HG03558 (cell line): ENCODE measurements around the gene MAGI1.

Experiments used
- ATAC-seq: cut with Tn5 transposase; IDR thresholded peaks from one replicate; pipeline ENCODE4 v1.9.1; 2021; ENCODE audit warnings: moderate number of reproducible peaks; ENCODE audit not compliant: unreplicated experiment; ENCODE audit errors: extremely low read depth

MAGI1 gene

DNA sequence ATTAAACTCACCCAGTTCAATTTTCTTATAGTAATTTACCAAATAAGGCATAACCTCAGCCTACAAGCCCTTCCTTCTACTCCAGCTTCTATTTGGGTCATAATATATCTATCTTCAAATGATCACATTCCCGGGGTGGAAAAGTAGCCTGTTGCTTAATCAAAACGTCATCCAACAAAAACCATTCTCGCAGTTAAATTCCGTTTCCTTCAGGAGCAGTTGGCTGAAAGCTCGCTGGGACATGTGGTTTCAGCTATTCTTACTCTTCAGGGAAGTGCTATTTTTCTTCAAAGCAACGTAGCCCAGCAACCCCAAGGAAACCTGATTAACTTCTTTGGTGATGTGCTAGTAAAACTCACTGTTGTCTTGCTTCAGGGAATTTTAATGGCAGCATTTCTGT lies 59.6 kb downstream of the MAGI1 start:
- ATAC-seq: no peak

DNA sequence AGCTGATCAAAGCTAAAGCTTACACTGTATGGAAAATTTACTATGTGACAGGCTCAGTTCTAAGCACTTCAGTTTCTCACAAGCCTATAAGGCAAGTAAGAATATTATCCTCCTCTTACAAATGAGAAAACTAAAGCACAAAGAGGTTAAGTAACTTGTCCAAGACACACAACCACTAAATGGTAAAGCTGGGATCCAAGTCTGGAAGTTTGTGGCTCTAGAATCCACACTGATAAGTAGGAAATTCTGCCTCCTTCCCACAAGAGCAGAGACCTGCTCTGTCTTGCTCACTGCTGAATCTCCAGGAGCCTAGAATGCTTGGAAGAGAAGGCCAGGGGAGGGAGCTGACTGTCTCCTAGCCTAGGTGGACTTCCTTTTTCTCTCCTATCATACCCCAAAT lies 60.6 kb downstream of the MAGI1 start:
- no peak for ATAC-seq

DNA sequence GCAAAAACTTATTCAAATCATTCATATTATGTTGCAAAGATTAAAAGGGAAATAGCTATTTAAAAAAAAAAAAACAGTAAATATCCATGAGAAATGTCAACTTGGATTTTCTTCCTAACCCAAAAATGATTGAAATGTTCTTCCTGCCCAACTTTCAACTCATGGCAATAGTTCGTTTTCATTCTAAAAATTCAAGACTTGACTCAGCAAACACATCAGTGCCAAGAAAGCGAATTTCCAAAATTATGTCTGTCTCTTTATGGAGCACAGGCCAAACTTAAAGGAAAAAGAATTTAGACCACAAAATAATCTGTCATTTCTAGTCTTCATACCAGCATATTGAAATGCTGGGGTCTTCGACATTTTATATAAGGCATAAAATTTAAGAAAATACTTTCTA lies 63.7 kb downstream of the MAGI1 start:
- no peak for ATAC-seq

DNA sequence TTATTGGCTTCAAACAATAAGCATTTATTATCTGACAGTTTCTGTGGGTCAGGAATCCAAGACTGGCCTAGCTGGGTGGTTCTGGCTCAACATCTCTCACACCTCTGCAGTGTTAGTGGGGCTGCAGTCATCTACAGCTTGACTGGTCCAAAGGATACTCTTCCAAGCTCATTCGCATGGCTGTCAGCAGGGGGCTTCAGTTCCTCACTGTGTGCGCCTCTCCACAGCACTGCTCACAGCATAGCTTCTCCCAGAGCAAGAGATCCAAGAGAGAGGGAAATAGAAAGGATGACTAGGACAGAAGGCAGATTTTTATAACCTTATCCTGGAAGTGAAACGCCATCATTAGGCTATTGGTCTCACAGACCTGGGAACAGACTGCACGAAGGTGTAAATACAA lies 64.2 kb downstream of the MAGI1 start:
- ATAC-seq: no peak

DNA sequence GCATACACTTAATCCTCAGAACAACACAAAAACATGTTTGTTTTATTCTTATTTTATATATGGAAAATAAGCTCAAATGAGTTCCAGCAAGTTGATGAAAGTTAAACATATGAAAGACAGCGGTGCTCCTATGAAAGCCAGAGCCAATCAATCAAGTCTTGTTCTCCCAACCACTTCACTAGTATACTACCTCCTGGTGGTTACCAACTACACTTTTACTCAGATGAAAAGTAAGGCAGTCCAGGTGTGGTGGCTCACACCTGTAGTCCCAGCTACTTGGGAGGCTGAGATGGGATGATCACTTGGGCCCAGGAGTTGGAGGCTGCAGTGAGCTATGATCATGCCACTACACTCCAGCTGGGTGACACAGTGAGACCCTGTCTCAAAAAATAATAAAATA lies 66.0 kb downstream of the MAGI1 start:
- ATAC-seq: no peak

DNA sequence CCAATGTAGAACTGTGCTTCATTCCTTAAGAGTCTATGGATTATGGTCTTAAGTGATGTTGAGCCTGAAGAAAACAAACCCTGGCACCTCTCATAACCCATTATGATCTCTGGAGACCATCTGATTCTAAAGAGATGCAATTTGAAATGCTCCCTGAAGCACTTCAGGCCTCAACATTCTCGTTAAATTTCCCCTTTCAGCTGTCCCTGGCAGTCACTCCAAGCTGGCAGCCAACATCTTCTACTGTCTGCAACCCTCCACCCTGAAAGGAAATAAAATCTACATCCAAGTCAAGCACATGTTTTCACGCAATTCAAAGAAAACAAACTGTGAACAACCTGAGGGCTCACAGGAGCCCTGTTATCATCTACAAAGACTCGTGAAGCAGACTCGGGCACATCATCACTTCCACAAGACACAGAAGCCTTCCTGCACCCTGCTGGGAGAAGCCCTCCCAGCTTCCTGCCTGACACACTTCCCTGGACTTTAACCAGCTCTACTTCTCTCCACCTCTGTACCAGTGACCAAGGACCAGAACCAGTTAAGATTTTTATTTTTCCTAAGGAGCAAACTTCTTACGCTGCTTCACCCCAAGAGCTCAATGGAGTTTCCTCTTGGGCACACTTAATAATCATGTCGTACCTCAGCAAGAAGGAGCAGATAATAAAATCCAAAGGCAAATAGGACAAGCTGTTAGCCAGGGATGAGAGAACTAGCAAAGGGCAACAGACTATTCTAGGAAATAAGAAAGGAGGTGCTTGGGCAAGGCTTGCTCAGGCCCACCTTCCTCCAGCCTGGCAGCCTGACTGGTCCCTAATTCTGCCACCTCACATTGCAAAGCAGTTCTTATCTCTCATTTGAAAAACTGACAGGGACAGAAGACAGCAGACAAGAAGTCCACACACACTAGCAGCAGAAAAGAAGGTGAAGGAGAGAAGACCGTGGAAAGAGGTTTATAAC lies 67.1 kb downstream of the MAGI1 start:
- ATAC-seq: no peak

DNA sequence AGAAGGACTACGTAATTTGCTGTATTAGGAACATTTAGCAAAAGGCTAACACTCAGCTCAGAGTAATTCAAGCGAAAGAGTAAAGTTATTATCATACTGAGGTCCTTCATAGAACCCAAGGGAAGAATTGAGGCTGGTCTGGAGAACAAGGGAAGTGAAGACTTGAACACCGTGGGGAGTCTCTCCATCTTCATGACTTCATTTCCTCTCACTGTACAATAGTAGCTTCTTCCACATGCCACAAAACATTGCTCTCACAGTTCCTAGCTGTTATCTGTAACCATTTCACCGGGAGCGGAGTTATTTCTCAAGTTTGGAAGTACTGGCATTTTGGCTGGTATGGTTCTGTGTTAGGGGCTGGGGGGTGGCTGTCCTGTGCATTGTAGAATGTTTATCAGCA lies 69.7 kb downstream of the MAGI1 start:
- ATAC-seq: no peak

DNA sequence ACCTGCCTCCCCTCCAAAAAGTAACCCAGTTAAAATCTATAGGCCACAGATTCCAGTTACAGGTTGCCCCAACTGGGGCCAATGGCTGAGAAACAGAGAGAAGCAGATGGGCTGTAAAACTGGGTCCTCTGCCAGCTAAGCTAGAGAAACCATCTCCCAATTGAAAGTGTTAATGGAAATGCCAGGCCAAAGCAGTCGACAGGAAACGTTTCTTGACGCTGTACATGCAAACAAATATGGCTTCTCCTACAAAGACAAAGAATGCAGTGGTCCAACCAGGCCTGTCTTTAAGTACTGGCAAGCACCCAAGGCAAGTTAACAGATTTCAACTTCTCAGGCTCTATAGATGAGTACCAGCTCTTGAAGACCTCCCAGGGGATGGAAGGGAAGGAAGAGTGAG lies 71.3 kb downstream of the MAGI1 start:
- ATAC-seq: no peak

DNA sequence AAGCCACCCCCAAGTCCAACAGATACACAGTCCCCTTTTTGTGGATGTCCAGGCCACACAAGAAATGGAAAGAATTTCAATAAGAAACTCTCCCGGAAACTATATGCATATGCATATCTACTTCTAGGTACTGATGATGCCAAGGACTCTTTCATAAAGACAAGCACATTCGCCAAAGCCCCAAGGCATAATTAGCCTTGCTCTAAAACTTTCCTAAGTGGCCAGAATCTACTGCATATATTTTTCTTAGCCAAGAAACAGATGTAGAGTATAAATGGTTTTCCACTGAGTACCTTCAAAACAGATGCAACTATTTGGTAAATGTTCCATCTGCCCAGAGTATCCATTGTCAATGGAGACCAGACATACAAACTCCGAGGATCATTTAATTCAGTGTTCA lies 73.9 kb downstream of the MAGI1 start:
- no peak for ATAC-seq

DNA sequence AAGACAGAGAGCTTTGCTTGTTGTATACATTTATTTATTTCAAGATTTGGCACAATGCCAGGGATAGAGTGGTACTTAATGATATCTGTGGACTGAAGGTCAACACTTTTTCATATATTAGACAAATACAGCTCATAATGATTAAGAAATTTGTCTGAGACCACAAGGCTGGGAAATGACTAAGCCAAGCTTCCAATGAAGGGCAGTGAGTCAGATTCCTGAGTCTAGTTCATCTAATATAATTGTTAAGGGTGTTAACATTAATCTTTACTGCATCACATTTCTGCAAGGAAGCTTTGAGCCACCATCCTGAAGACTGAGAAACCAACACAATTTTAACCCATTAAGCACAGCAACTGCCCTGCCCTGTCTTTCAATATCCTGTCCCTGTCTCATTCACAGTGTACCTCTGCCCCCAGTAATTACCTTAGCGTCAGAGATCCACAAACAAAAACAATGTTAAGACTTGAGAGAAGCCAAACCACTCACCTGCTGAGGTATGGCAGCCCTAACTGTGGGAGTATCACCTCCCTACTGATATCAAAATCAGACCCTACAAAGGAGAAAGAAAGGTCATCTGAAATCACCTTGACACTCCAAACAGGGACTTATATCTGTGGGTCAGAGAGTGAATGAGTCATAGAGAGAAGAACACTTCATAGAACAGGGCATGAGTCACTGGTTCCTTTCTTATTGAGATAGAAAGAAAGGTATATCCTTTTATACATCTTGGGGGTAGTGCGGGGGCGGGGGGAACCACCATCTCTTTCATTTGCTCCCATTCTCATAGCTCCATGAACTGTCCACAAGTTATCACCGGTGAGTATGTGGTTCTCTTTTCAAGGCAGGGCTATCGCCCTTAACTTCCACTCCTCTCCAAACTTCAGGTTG lies 74.7 kb downstream of the MAGI1 start:
- peak; percentile 91 for ATAC-seq

DNA sequence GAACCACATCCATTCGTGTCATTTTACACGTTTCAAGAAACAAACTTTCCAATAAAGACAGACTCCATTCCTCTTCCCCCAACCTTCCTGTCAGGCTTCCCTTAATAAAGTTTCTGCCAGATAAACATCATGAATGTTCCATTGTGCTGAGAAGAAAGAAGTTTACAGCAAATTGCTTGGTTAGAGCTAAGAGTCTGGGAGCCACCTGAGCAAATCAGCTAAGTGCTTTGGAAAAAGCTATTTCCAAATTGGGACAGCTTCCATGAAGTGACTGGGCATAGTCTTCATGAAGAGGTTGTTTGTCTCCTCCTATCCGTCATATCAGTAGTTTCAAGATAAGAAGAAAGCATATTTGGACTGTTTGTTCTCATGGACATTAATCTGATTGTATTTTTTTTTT lies 77.0 kb downstream of the MAGI1 start:
- no peak for ATAC-seq

DNA sequence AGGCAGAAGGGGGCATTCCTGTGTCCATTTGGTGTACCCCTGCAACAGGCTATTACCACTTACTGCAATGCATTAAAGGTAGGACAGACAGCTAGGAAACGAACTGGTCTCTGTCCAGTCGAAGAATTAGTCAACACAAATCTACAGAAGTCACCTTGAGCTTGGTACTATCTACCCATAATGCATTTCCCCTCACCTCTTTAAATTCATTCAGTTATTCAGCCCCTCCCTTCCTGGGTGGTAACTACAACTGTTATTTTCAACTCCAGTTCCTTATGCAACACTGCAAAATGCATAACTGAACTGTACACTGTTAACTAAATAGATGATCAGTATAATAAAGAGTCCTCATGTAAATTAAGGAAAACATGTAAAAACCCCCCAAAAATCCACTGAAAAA lies 77.6 kb downstream of the MAGI1 start:
- no peak for ATAC-seq

DNA sequence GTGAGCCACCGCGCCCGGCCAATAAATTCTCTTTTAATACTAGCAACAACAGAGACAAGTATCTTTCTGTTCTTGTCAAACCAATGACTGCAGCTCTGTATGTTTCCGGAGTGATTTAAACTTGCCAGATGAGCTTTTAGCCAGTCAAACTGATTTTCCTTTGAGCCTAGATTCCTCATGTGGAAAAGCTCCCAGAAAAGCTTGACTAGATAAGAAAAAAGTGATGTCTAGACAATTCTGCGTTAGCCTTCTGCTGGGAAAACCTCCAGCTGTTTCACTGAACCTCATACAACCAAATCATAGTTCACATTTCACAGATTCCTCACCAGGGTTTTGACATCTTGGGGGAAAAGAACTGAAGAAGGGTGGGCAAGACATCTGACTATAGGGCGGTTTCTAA lies 78.6 kb downstream of the MAGI1 start:
- ATAC-seq: no peak

DNA sequence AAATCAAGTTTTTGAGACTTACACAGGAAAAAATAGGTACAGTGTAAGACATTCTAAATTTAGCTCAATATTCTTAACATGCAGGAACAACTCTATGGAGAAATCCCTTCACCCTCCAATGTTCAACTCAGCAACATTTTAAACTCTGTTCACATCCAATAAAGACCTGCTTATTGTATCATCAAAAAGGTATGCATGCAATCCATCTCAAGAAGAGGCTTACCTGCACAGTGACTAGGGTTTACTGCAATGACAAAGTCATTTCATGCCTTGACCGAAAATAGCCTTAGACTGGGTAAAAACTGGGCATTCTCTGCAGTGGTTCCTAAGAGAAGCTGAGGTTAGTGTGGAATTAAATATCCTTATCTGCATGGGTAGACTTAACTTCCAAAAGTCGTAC lies 80.5 kb downstream of the MAGI1 start:
- ATAC-seq: no peak

DNA sequence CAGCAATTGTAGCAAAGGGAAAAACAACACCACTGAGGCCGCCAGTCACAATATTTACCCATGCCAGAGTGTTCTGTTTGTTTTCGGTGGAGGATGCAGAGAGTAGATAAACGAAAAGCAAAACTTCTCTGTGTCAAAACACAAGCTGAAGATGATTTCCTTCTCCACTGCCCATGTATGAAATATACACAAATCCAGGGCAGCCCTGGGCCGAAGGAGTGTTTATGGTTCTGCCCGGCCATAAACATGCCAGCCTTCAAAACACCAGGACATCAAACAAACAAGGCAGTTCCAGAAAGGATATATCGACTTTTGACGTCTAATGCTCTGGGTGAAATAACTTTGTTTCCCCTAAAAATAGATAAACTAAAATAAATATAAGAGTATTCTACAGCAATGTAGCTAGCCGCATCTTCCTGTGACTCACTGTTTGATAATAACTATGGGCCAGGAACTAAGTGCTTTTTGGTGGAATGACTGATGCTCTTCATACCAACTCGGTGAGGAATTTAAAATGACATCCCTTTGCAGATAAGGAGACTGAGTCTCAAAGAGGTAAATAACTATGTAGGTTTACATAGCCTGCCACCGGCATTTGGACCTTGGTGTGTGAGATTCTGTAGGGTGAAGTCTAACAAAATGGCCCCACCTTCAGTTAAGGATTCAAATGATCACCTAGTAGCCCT lies 82.8 kb downstream of the MAGI1 start:
- ATAC-seq: no peak

DNA sequence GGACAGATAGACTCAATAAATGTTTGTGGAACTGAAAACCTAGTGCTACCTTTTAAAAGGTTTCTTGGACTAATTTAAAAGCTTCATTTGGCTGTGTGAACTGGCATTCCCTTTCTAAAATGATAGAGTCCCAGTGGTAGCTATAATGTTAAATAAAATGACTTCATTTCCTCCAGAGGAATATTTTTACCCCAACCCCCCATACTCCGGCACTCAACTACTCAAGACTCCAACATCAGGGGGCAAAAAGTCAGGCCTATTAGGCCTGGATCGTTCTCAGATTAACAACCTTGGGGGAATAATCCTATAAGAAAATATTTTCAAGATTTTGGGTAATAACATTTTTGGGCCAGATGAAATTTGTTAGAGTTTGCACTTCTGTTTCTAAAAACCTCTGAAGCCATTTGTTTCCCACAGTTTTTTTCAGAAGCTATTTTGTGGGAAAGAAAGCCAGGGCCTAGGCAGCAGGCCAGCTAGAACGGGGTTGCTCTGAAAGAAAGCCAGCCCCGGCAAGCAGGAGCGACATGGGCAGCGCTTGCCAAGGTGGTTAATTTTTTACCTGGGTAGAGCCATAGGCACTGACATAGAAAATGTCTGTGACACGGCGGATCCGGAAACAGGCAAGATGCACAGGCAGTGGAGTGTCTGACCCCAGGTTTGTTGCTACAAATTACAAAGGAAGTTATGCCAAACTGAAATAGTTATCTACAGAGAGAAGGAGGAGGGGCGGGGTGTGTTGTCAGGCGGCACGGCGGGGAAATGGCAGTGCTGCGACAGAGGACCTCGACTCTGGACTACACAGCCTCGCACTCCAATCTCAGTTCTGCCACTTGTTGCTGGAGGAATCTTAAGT lies 84.6 kb downstream of the MAGI1 start:
- no peak for ATAC-seq

DNA sequence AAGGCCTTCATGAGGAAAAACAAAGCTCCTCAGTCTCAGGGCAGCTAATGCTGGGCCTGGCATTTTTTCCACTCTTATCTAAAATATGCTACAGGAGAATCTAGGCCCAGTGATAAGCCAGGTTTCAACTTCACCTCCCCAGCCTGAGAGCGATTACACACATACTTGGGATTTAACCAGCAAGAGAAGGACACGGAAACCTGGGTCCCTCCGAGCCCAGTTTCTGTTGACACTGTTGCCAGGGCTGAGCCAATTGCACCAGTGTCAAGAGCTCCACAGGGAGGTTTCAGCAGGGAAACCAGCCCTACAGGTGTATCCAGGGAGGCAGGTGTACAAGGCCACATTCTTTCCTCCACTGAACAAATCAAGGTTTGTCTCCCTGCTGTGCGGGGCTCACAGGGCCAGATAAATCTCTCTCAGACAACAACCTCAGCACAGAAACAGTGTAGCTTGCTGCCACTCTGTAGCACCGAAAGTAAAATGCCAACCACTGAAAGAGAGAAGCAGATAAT lies 85.4 kb downstream of the MAGI1 start:
- no peak for ATAC-seq

DNA sequence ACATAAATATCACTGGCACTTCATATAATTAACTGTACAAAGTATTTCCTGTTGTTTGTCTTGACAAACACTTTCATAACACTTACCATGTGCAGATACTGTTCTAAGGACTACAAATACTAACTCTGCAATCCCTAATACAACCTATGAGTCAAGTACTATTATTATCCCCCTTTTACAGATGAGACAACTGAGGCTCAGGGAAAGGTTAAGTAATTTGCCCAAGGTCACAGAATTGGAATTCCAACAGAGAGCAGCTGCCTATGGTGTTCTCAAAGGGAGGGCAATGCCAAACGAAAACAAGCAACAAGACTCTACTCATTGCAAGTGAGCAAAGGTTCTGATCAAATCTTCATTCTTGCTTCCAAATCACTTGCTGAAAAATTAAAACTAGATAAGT lies 85.9 kb downstream of the MAGI1 start:
- ATAC-seq: no peak

DNA sequence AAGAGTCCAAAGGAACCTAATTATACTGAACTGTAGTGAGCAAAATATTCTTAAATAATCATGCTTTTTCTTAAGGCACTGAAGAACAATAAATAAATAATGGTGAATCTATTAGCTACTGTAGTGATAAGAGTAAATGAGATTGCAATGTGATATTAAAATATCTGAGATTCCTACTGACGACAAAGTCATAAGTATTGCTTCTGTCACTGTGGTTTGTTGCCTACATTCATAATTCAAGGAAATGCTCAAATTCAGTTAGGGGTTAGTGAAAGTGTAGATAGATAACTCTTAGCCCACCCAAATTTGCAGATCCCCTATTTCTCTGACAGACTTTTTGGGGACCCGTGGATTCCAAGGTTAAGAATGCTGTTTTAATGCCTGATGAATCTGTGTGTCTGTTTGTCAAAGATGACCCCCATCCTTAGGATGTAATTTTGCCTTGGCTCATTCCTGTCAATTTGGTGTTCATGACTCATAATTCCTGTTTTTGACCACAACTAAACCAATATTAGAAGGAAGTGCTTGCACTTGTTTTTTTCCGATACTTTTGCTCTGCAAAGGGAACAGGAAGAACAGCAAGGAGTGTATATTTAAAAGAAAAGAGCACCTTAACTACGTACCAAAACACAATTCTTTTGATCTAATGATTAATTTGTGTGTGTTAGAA lies 86.7 kb downstream of the MAGI1 start:
- no peak for ATAC-seq
